Thoracic aorta (tissue), 2 donors: ENCODE results near the gene LGALS12. TPM values are rescaled to one million over a fixed set of nuclear protein-coding genes. Genes with fewer than 3 reads are reported as not detected.

Source experiments
- ATAC-seq: fragments of 150-250 bp; one replicate; pipeline ENCODE4 v1.8.0; 2017; ENCODE audit warnings: low read depth; ENCODE audit not compliant: insufficient number of reproducible peaks, low FRiP score
- DNase-seq: peaks from one replicate; pipeline ENCODE4 v3.0.0-alpha.2; 2020; ENCODE audit warnings: low spot score
- H3K27ac ChIP-seq, 2 donors: fragments of 200-600 bp; sonication (generic); 1 replicate in 1 of 2; 2 replicates in 1 of 2; pipeline ENCODE4 v1.5.1; 2016; ENCODE audit warnings: mild to moderate bottlenecking in 2 of 2, moderate library complexity in 2 of 2
- H3K27me3 ChIP-seq: fragments of 200-600 bp; sonication (generic); replicated peaks from 2 replicates; pipeline ENCODE4 v1.6.0; 2016; ENCODE audit warnings: mild to moderate bottlenecking; ENCODE audit not compliant: insufficient read depth
- H3K36me3 ChIP-seq: fragments of 200-600 bp; sonication (generic); one replicate; pipeline ENCODE4 v1.5.1; 2016
- H3K4me1 ChIP-seq, 2 donors: fragments of 200-600 bp; sonication (generic); 1 replicate in 1 of 2; 2 replicates in 1 of 2; pipeline versions ENCODE4 v1.5.1 to v1.6.0; 2016; ENCODE audit warnings: low read depth in 2 of 2, mild to moderate bottlenecking in 1 of 2; ENCODE audit not compliant: control insufficient read depth in 1 of 2
- H3K4me3 ChIP-seq: fragments of 200-600 bp; sonication (generic); 2 replicates; pipeline ENCODE4 v1.5.1; 2016; ENCODE audit warnings: mild to moderate bottlenecking
- H3K9me3 ChIP-seq: fragments of 200-600 bp; sonication (generic); 2 replicates; pipeline ENCODE4 v1.5.1; 2016
- CTCF ChIP-seq: fragments of 200-600 bp; sonication (generic); IDR thresholded peaks from one replicate; pipeline ENCODE4 v1.5.1; 2019; ENCODE audit warnings: antibody characterized with exemption
- total RNA-seq, 2 donors: library from RNA; depleted of rRNA; stranded (reverse); fragments of >200 nt; gene quantifications; one replicate each; pipeline versions ENCODE4 v1.1.0 to v1.2.3, GENCODE V29; 2016

The LGALS12 gene
- total RNA-seq, 2 donors from 2014 or later = 0.54 TPM; not detected in 1

- Histone ChIP-seq H3K27ac (no peak overlapping the region), H3K36me3 (no peaks in the 10 kb centered on the region), H3K9me3 (peaks cover 11% of the 10 kb centered on the region), H3K4me1 (peaks cover 3 to 10% of the 10 kb centered on the region in 2 donors), H3K4me3 (no peak overlapping the region), H3K27me3 (no peaks in the 10 kb centered on the region)
- no peak for ATAC-seq
- no peak for TF ChIP-seq CTCF
- DNase-seq = no peak
Measured at GRCh38 chr11:63503492-63503891, 2.4 kb upstream of the LGALS12 start.

GRCh38 chr11:63504054-63504453 lies 1.8 kb upstream of the LGALS12 start:
- TF ChIP-seq CTCF = no peak
- peaks cover 11% of the 10 kb centered on the region for H3K9me3 ChIP-seq
- H3K27me3 ChIP-seq = no peaks in the 10 kb centered on the region
- DNase-seq = no peak
- peaks cover 3 to 10% of the 10 kb centered on the region in 2 donors for H3K4me1 ChIP-seq
- H3K27ac ChIP-seq = no peak overlapping the region
- no peak overlapping the region for H3K4me3 ChIP-seq
- H3K36me3 ChIP-seq = no peaks in the 10 kb centered on the region
- ATAC-seq = no peak

GRCh38 chr11:63504933-63505586 lies 824 bp upstream of the LGALS12 start:
- H3K27ac ChIP-seq = no peak overlapping the region
- no peak overlapping the region for H3K4me3 ChIP-seq
- H3K4me1 ChIP-seq = peaks cover 3 to 13% of the 10 kb centered on the region in 2 donors
- DNase-seq (no peak), ATAC-seq (no peak)
- TF ChIP-seq CTCF = no peak
- no peaks in the 10 kb centered on the region for H3K27me3 ChIP-seq
- peaks cover 6% of the 10 kb centered on the region for H3K9me3 ChIP-seq
- H3K36me3 ChIP-seq = no peaks in the 10 kb centered on the region

- no peak overlapping the region for H3K27ac ChIP-seq
- DNase-seq (no peak), ATAC-seq (no peak)
- H3K4me1 ChIP-seq = peaks cover 3 to 21% of the 10 kb centered on the region in 2 donors
- H3K9me3 ChIP-seq = no peaks in the 10 kb centered on the region
- H3K27me3 ChIP-seq = no peaks in the 10 kb centered on the region
- TF ChIP-seq CTCF = no peak
- no peak overlapping the region for H3K4me3 ChIP-seq
- no peaks in the 10 kb centered on the region for H3K36me3 ChIP-seq
Measured at GRCh38 chr11:63506876-63507275, 992 bp downstream of the LGALS12 start.

GRCh38 chr11:63507511-63507910 lies 1.6 kb downstream of the LGALS12 start:
- no peak for TF ChIP-seq CTCF
- ATAC-seq = no peak
- H3K4me3 ChIP-seq = no peak overlapping the region
- no peaks in the 10 kb centered on the region for H3K9me3 ChIP-seq
- no peaks in the 10 kb centered on the region for H3K36me3 ChIP-seq
- no peak for DNase-seq
- peaks cover 3 to 21% of the 10 kb centered on the region in 2 donors for H3K4me1 ChIP-seq
- H3K27ac ChIP-seq = no peak overlapping the region
- no peaks in the 10 kb centered on the region for H3K27me3 ChIP-seq
